Measurements from ENCODE around the gene NR2F6.

The NR2F6 gene

GRCh38 chr19:17235971-17236777, 9.5 kb downstream of the NR2F6 start:
- DNase-seq (ENCODE audit: extremely low spot score): peak; percentile 51
- ChIA-PET CTCF (interaction anchor here (0.7 to 2.0 kb wide), 4 partner anchors 8 to 31 kb away, joined by 3 to 11 read pairs (median 3); partner anchors contain the start of gene OCEL1), POLR2A (interaction anchor here (0.6 to 3.8 kb wide), 7 partner anchors 8 to 44 kb away, joined by 3 to 44 read pairs (median 4); partner anchors contain the start of genes OCEL1 and USE1)
- TF ChIP-seq HDGF (IDR thresholded peaks at IDR 0.05; ENCODE audit: borderline replicate concordance): no peak
- TF ChIP-seq PKNOX1 (IDR thresholded peaks at IDR 0.05): no peak
- no peak for TF ChIP-seq BHLHE40 (IDR thresholded peaks at IDR 0.05; ENCODE audit: borderline replicate concordance)
- TF ChIP-seq CTBP1 (IDR thresholded peaks at IDR 0.05; ENCODE audit: borderline replicate concordance): no peak

GRCh38 chr19:17235300-17235970, 10.3 kb downstream of the NR2F6 start:
- ChIA-PET CTCF (interaction anchor here (0.7 to 2.0 kb wide), 5 partner anchors 8 to 169 kb away, joined by 3 to 11 read pairs (median 3); partner anchors contain the start of gene OCEL1), POLR2A (interaction anchor here (0.6 to 3.8 kb wide), 9 partner anchors 9 to 45 kb away, joined by 3 to 44 read pairs (median 5); partner anchors contain the start of genes BABAM1, OCEL1 and USE1)
- DNase-seq (ENCODE audit: extremely low spot score): peak; percentile 46
- TF ChIP-seq FOXK2 (IDR thresholded peaks at IDR 0.05) (no peak), FOXM1 (IDR thresholded peaks at IDR 0.05; ENCODE audit: borderline replicate concordance) (no peak), ELF4 (IDR thresholded peaks at IDR 0.05) (no peak), LEF1 (IDR thresholded peaks at IDR 0.05; ENCODE audit: borderline replicate concordance) (no peak), PKNOX1 (IDR thresholded peaks at IDR 0.05) (no peak), L3MBTL2 (conservative IDR thresholded peaks at IDR 0.05) (no peak), NFRKB (IDR thresholded peaks at IDR 0.05) (no peak), CTBP1 (IDR thresholded peaks at IDR 0.05; ENCODE audit: borderline replicate concordance) (no peak), BHLHE40 (IDR thresholded peaks at IDR 0.05; ENCODE audit: borderline replicate concordance) (no peak), ZNF384 (IDR thresholded peaks at IDR 0.05) (no peak), SUZ12 (IDR thresholded peaks at IDR 0.05) (no peak), TARDBP (IDR thresholded peaks at IDR 0.05) (no peak), HDGF (IDR thresholded peaks at IDR 0.05; ENCODE audit: borderline replicate concordance) (no peak), FOXA1 (IDR thresholded peaks at IDR 0.05) (no peak), ARNT (IDR thresholded peaks at IDR 0.05) (no peak), SP1 (IDR thresholded peaks at IDR 0.05) (no peak)

- ChIA-PET POLR2A (interaction anchor here (0.6 to 3.8 kb wide), 7 partner anchors 9 to 32 kb away, joined by 3 to 44 read pairs (median 7); partner anchors contain the start of genes BABAM1, OCEL1 and USE1), CTCF (interaction anchor here (0.5 to 2.0 kb wide), 6 partner anchors 9 to 1093 kb away, joined by 3 to 11 read pairs (median 3); partner anchors contain the start of gene OCEL1)
- no peak for TF ChIP-seq ZNF384 (IDR thresholded peaks at IDR 0.05)
- TF ChIP-seq ELF4 (IDR thresholded peaks at IDR 0.05): no peak
- TF ChIP-seq SUZ12 (IDR thresholded peaks at IDR 0.05): no peak
- no peak for TF ChIP-seq L3MBTL2 (conservative IDR thresholded peaks at IDR 0.05)
- no peak for TF ChIP-seq ARNT (IDR thresholded peaks at IDR 0.05)
- TF ChIP-seq CTBP1 (IDR thresholded peaks at IDR 0.05; ENCODE audit: borderline replicate concordance): no peak
- TF ChIP-seq TARDBP (IDR thresholded peaks at IDR 0.05): no peak
- no peak for TF ChIP-seq FOXA1 (IDR thresholded peaks at IDR 0.05)
- TF ChIP-seq BHLHE40 (IDR thresholded peaks at IDR 0.05; ENCODE audit: borderline replicate concordance): no peak
- TF ChIP-seq PKNOX1 (IDR thresholded peaks at IDR 0.05): no peak
- no peak for TF ChIP-seq FOXK2 (IDR thresholded peaks at IDR 0.05)
- TF ChIP-seq LEF1 (IDR thresholded peaks at IDR 0.05; ENCODE audit: borderline replicate concordance): no peak
- TF ChIP-seq NFRKB (IDR thresholded peaks at IDR 0.05): no peak
- no peak for TF ChIP-seq SP1 (IDR thresholded peaks at IDR 0.05)
- TF ChIP-seq HDGF (IDR thresholded peaks at IDR 0.05; ENCODE audit: borderline replicate concordance): no peak
- TF ChIP-seq FOXM1 (IDR thresholded peaks at IDR 0.05; ENCODE audit: borderline replicate concordance): no peak
- DNase-seq (ENCODE audit: extremely low spot score): peak; percentile 60
These were observed 10.8 kb downstream of the NR2F6 start for GRCh38 chr19:17234911-17235299.

GRCh38 chr19:17232258-17232657, 13.5 kb downstream of the NR2F6 start:
- POLR2A ChIA-PET: interaction anchor here (0.7 to 2.8 kb wide), 2 partner anchors 17 kb away, joined by 3 to 9 read pairs; partner anchors contain the start of gene USE1
- no peak for DNase-seq (ENCODE audit: extremely low spot score)
- CTCF ChIA-PET: no interaction called here
- TF ChIP-seq L3MBTL2 (conservative IDR thresholded peaks at IDR 0.05) (no peak), ELF4 (IDR thresholded peaks at IDR 0.05) (no peak), NFRKB (IDR thresholded peaks at IDR 0.05) (no peak), ARNT (IDR thresholded peaks at IDR 0.05) (no peak), SUZ12 (IDR thresholded peaks at IDR 0.05) (no peak), CTBP1 (IDR thresholded peaks at IDR 0.05; ENCODE audit: borderline replicate concordance) (no peak), FOXK2 (IDR thresholded peaks at IDR 0.05) (no peak), FOXA1 (IDR thresholded peaks at IDR 0.05) (no peak), TARDBP (IDR thresholded peaks at IDR 0.05) (no peak), ZNF384 (IDR thresholded peaks at IDR 0.05) (no peak), LEF1 (IDR thresholded peaks at IDR 0.05; ENCODE audit: borderline replicate concordance) (no peak), SP1 (IDR thresholded peaks at IDR 0.05) (no peak), BHLHE40 (IDR thresholded peaks at IDR 0.05; ENCODE audit: borderline replicate concordance) (no peak), PKNOX1 (IDR thresholded peaks at IDR 0.05) (no peak), FOXM1 (IDR thresholded peaks at IDR 0.05; ENCODE audit: borderline replicate concordance) (no peak), HDGF (IDR thresholded peaks at IDR 0.05; ENCODE audit: borderline replicate concordance) (no peak)

Data from HEK293T (cell line).